GM12865 (cell line): ENCODE data around the gene MPPED1.

Experiments used
- DNase-seq: peaks from one replicate; pipeline ENCODE4 v3.0.0; 2010; ENCODE audit warnings: low read depth
- H3K4me3 ChIP-seq: 2 replicates; pipeline ENCODE4 v1.5.1; 2011; ENCODE audit warnings: mild to moderate bottlenecking, low read depth, low read length, control low read depth
- TF ChIP-seq, protein P1 (sequence below): IDR thresholded peaks from 2 replicates; pipeline ENCODE4 v1.5.1; 2011; ENCODE audit warnings: low read length, control low read depth, low read depth, inconsistent platforms; ENCODE audit not compliant: insufficient read depth; ENCODE audit errors: missing control alignments

The MPPED1 gene

DNA sequence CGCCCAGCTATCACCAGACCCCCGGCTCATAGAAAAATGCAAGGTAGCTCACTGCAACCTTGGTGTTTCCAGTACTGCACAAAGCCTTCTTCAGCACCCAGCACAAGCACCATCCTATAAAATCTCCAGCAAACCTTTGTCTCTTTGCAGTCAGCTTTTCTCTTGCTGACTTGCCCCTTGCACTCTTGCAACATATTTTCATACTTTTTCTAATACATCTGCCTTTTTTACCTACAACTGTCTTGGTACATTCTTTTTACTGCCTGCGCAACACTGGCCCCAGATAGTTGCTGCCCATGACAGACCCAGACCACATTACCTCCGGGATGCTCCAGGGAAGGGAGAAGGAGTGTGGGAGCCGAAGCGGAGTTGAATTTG lies 142.4 kb downstream of the MPPED1 start:
- TF ChIP-seq, protein P1, sequence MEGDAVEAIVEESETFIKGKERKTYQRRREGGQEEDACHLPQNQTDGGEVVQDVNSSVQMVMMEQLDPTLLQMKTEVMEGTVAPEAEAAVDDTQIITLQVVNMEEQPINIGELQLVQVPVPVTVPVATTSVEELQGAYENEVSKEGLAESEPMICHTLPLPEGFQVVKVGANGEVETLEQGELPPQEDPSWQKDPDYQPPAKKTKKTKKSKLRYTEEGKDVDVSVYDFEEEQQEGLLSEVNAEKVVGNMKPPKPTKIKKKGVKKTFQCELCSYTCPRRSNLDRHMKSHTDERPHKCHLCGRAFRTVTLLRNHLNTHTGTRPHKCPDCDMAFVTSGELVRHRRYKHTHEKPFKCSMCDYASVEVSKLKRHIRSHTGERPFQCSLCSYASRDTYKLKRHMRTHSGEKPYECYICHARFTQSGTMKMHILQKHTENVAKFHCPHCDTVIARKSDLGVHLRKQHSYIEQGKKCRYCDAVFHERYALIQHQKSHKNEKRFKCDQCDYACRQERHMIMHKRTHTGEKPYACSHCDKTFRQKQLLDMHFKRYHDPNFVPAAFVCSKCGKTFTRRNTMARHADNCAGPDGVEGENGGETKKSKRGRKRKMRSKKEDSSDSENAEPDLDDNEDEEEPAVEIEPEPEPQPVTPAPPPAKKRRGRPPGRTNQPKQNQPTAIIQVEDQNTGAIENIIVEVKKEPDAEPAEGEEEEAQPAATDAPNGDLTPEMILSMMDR = no peak
- H3K4me3 ChIP-seq = no peak overlapping the region
- DNase-seq = no peak

DNA sequence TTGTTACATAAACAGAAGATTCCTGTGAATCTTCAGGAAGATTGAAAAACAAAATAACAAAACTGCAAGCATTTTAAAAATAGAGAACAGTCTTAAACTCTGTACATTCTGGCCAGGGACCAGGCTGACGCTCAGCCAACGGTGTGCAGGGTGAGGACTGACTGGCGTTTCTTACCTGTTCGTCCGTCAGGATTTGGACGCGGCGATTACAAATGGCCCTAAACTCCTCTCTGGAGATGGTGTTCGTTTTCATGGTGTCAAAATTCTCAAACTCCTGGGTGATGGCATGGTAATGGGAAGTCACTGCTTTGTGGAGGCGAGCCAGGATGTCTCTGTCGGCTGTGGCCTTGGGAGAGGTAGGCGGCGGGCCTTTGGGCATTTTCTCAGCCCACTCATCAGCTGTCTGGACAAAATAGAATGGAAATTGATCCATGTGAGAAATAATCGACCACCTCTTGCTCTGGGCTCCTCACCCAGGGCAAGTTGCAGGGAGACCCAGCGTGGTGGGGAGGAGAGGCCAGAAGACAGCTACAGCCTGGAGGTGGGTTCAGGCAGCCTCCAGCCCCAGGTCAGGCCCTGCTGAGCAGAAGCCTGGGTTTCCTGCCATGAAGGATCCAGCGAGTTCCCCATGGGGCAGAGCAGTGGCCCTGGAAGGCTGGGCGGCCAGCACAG lies 143.0 kb downstream of the MPPED1 start:
- H3K4me3 ChIP-seq = no peak overlapping the region
- TF ChIP-seq, protein P1 = no peak
- no peak for DNase-seq

DNA sequence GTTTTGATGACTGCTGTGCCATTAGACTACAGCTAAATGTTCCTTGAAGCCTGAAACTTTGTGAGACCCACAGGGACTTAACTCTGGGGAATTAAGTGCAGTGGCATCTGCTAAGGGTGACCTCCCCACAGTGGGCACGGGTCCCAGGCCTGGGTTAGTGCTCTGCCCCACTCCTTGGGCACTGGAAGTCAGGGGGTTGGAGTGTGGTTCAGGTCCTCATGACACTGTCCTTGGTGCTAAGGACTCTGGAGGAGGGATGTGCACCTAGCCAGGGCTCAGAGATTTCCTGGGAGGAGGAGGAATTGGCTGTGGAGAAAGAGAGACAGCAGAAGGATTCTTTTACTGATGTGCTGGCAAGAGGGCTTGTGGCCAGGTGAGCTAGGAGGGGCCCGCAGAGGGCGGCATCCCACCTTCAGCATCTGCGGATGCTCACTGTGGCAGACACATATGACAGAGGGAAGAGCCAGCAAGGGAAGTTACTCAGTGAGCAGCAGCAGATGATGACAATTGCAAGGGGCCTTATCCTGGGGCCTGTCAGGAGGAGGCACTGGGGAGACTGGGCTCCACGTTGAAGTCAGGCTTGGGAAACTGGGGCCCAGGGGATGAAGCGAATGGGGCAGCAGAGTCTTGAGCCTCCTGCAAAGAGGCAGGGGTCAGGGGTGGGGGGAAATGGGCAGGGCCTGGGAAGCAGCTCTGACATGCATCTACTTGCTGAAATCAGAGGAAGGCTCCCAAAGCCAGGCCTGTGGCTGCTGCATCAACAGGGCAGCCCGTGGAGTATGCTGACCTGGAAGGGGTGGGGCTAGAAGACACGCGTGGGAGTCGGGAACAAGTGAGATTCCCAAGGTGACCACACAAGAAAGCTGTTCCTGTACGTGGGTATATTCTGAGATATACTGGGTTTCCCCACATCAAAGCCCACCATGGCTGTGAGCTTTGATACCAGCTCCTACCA lies 144.0 kb downstream of the MPPED1 start:
- no peak overlapping the region for H3K4me3 ChIP-seq
- TF ChIP-seq, protein P1 = no peak
- no peak for DNase-seq
